ENCODE data around the gene POLR2H.

POLR2H gene

DNA sequence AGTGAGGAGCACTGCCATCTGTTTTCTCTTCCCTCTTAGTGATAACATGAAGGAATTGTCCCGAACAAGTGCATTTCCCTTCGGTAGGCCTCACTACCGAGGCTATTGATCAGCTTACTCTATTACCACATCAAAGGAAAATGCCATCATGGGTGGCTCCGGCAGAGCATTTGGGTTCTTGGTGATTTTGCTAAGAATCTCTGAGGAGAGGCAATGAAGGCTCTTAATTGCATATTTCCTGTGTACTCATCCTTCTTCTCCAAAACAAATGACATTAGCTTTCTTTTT lies 53.6 kb downstream of the POLR2H start:
- Histone ChIP-seq H3K27ac (ENCODE audit: low read length) (no peak overlapping the region), H3K4me3 (ENCODE audit: low read depth in 1 of 2, low read length in 2 of 2) (no peak overlapping the region), H4K20me1 (ENCODE audit: insufficient read depth, low read length) (no peaks in the 10 kb centered on the region), H3K4me1 (ENCODE audit: insufficient read depth, low read length) (peaks cover 3% of the 10 kb centered on the region; the same call in 1 of the 2 replicates), H3K9ac (ENCODE audit: low read depth, low read length) (no peak overlapping the region), H3K27me3 (ENCODE audit: insufficient read depth, low read length, poor library complexity) (peaks cover 2% of the 10 kb centered on the region), H2AFZ (ENCODE audit: low read depth, low read length) (no peak overlapping the region), H3K4me2 (ENCODE audit: insufficient read depth, low read length) (no peak overlapping the region), H3K79me2 (ENCODE audit: insufficient read depth, low read length) (no peaks in the 10 kb centered on the region), H3K9me3 (ENCODE audit: insufficient read depth, low read length, severe bottlenecking) (no peaks in the 10 kb centered on the region), H3K36me3 (ENCODE audit: insufficient read depth, low read length) (no peaks in the 10 kb centered on the region)
- no peak for TF ChIP-seq EZH2 (IDR thresholded peaks at IDR 0.05; ENCODE audit: borderline replicate concordance, low read depth, low read length, severe bottlenecking)
- TF ChIP-seq, protein P1, sequence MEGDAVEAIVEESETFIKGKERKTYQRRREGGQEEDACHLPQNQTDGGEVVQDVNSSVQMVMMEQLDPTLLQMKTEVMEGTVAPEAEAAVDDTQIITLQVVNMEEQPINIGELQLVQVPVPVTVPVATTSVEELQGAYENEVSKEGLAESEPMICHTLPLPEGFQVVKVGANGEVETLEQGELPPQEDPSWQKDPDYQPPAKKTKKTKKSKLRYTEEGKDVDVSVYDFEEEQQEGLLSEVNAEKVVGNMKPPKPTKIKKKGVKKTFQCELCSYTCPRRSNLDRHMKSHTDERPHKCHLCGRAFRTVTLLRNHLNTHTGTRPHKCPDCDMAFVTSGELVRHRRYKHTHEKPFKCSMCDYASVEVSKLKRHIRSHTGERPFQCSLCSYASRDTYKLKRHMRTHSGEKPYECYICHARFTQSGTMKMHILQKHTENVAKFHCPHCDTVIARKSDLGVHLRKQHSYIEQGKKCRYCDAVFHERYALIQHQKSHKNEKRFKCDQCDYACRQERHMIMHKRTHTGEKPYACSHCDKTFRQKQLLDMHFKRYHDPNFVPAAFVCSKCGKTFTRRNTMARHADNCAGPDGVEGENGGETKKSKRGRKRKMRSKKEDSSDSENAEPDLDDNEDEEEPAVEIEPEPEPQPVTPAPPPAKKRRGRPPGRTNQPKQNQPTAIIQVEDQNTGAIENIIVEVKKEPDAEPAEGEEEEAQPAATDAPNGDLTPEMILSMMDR (IDR thresholded peaks at IDR 0.05; ENCODE audit: borderline replicate concordance, extremely low read depth, low read length, poor library complexity, severe bottlenecking) = no peak
- DNase-seq (no peak), ATAC-seq (ENCODE audit: insufficient read depth, low read depth) (no peak)

DNA sequence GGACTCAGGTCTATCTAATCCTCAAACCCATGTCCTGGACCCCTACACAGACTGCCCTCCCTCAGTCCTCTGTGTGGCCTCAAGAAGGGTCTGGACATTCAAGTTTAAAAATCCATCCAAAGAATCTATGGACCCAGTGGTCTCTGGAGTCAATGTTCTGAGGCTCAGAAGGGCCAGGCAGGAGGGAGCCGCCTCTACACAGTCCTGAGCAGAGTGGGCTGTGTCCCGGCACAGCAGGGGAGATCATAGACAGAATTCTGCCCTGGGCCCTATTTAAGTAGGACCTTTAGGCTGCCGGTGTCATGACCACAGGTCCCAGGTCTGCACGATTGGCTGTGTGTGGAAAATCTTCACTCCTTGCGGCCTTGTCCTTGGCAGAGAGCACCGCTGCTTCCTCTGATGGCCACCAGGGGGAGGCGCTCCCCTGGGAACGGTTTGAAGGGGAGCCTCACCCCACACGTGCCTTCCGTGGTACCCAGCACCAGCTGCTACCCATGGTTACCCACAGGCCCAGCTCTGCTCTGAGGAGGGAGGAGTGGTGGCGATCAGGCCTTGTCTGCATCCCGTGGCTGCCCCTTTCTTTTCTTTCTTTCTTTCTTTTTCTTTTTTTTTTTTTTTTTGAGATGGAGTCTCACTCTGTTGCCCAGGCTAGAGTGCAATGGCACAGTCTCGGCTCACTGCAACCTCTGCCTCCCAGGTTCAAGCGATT lies 56.3 kb downstream of the POLR2H start:
- peak; percentile 75 for DNase-seq
- Histone ChIP-seq H3K79me2 (ENCODE audit: insufficient read depth, low read length) (no peaks in the 10 kb centered on the region), H3K9ac (ENCODE audit: low read depth, low read length) (no peak overlapping the region), H2AFZ (ENCODE audit: low read depth, low read length) (no peak overlapping the region), H3K36me3 (ENCODE audit: insufficient read depth, low read length) (no peaks in the 10 kb centered on the region), H3K27ac (ENCODE audit: low read length) (no peak overlapping the region), H3K27me3 (ENCODE audit: insufficient read depth, low read length, poor library complexity) (no peaks in the 10 kb centered on the region), H3K4me2 (ENCODE audit: insufficient read depth, low read length) (peak overlapping the region; percentile 46; the same call in 1 of the 2 replicates), H4K20me1 (ENCODE audit: insufficient read depth, low read length) (no peaks in the 10 kb centered on the region), H3K4me3 (ENCODE audit: low read depth in 1 of 2, low read length in 2 of 2) (no peak overlapping the region), H3K4me1 (ENCODE audit: insufficient read depth, low read length) (peaks cover 3% of the 10 kb centered on the region; the same call in 1 of the 2 replicates), H3K9me3 (ENCODE audit: insufficient read depth, low read length, severe bottlenecking) (no peaks in the 10 kb centered on the region)
- no peak for TF ChIP-seq EZH2 (IDR thresholded peaks at IDR 0.05; ENCODE audit: borderline replicate concordance, low read depth, low read length, severe bottlenecking)
- TF ChIP-seq, protein P1 (IDR thresholded peaks at IDR 0.05; ENCODE audit: borderline replicate concordance, extremely low read depth, low read length, poor library complexity, severe bottlenecking) = peak; percentile 94
- ATAC-seq (ENCODE audit: insufficient read depth, low read depth) = peak; percentile 98

Data from DND-41 (cell line).